Upper lobe of left lung (tissue), 6 donors: Measurements from ENCODE around the gene KLF16. TPM values are rescaled to one million over a fixed set of nuclear protein-coding genes. Genes with fewer than 3 reads are reported as not detected.

Source experiments
- ATAC-seq, 2 donors: fragments of 200-7000 bp; cut with Tn5 transposase; one replicate each; pipeline ENCODE4 v1.9.1; 2022; ENCODE audit warnings: mild to moderate bottlenecking in 2 of 2, moderate library complexity in 2 of 2; ENCODE audit not compliant: low FRiP score in 2 of 2
- DNase-seq, 2 donors: peaks; one replicate each; pipeline ENCODE4 v3.0.0-alpha.2; 2019 to 2020
- H3K27ac ChIP-seq, 4 donors: fragments of 200-600 bp; sonication (generic); one replicate each; pipeline ENCODE4 v1.5.1; 2016 to 2019
- H3K27me3 ChIP-seq, 4 donors: fragments of 200-600 bp; sonication (generic); one replicate each; pipeline ENCODE4 v1.5.1; 2017 to 2019
- H3K36me3 ChIP-seq, 4 donors: fragments of 200-600 bp; sonication (generic); one replicate each; pipeline ENCODE4 v1.5.1; 2016 to 2019
- H3K4me1 ChIP-seq, 4 donors: fragments of 200-600 bp; sonication (generic); one replicate each; pipeline ENCODE4 v1.5.1; 2018 to 2019
- H3K4me3 ChIP-seq, 4 donors: fragments of 200-600 bp; sonication (generic); one replicate each; pipeline ENCODE4 v1.5.1; 2017 to 2019; ENCODE audit warnings: mild to moderate bottlenecking in 2 of 4, moderate library complexity in 1 of 4
- H3K9me3 ChIP-seq, 4 donors: fragments of 200-600 bp; sonication (generic); one replicate each; pipeline ENCODE4 v1.5.1; 2018 to 2019
- EP300 ChIP-seq, 4 donors: sonication (generic); formaldehyde crosslinking; IDR thresholded peaks; one replicate each; pipeline ENCODE4 v1.5.1; 2017; ENCODE audit warnings: antibody characterized with exemption in 4 of 4, control low read depth in 2 of 4
- POLR2A ChIP-seq, 4 donors: fragments of 450-650 bp; IDR thresholded peaks; one replicate each; pipeline ENCODE4 v1.5.1; 2016 to 2017; ENCODE audit warnings: antibody characterized with exemption in 4 of 4, mild to moderate bottlenecking in 2 of 4
- POLR2AphosphoS5 ChIP-seq, 2 donors: sonication (generic); formaldehyde crosslinking; IDR thresholded peaks; one replicate each; pipeline ENCODE4 v1.5.1; 2017; ENCODE audit warnings: antibody characterized with exemption in 2 of 2
- WGBS, 2 donors: methylation state at CpG; one replicate each; pipeline ENCODE4 v1.1.5; 2017 to 2018; 5-methylcytosine and 5-hydroxymethylcytosine counted together
- total RNA-seq, 6 donors: library from RNA; depleted of rRNA in 4 of 6; stranded (reverse); fragments of >200 nt in 4 of 6; gene quantifications; one replicate each; pipeline versions ENCODE4 v1.1.0 to v1.2.1, GENCODE V29; 2016 to 2021
- TF ChIP-seq, protein P1 (sequence below), 6 experiments: fragments of 450-650 bp in 4 of 6; fragments of 200-600 bp in 2 of 6; sonication (generic) in 2 of 6; IDR thresholded peaks; one replicate each; pipeline ENCODE4 v1.5.1; 2016 to 2019; ENCODE audit warnings: antibody characterized with exemption in 6 of 6
- donor health status: DM: no; HTN: no; CAD: no; lungs with moderate emphysema.
- donor health status: DM: no; HTN: yes; CAD: no; lungs with severe emphysema.

The KLF16 gene
- total RNA-seq, 6 donors from 2014 or later, result 6.9 to 39.9 (median 16.4) TPM

DNA sequence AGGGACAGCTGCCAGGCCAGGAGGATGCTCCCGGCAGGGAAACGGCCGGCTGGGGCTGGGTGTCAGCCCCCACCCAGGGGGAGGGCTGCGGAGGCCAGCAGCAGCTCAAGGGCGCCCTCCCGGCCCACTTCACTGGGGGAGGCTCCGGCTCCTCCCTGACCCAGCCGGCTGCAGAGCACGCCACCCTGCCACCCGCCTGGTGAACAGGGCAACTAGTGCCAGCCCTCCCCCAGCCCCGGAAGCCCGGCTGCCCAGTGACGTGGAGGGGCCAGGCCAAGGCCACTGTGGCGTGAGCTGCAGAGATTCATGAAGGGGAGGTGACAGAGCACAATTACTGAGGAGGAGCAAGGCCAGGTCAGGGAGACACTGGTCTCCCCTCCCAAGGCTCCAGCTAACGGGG lies 29.8 kb downstream of the KLF16 start:
- H3K36me3 ChIP-seq, result peaks cover 0 to 25% (median 13%) of the 10 kb centered on the region in 4 donors
- peak overlapping the region in 2 of 4 donors; percentile 12 to 36 for H3K27ac ChIP-seq
- no peak overlapping the region for H3K4me3 ChIP-seq
- peak in 1 of 2 donors; percentile 76 for DNase-seq
- TF ChIP-seq EP300 (IDR thresholded peaks at IDR 0.05) (no peak), POLR2A (IDR thresholded peaks at IDR 0.05) (no peak), POLR2AphosphoS5 (IDR thresholded peaks at IDR 0.05) (no peak)
- TF ChIP-seq, protein P1, sequence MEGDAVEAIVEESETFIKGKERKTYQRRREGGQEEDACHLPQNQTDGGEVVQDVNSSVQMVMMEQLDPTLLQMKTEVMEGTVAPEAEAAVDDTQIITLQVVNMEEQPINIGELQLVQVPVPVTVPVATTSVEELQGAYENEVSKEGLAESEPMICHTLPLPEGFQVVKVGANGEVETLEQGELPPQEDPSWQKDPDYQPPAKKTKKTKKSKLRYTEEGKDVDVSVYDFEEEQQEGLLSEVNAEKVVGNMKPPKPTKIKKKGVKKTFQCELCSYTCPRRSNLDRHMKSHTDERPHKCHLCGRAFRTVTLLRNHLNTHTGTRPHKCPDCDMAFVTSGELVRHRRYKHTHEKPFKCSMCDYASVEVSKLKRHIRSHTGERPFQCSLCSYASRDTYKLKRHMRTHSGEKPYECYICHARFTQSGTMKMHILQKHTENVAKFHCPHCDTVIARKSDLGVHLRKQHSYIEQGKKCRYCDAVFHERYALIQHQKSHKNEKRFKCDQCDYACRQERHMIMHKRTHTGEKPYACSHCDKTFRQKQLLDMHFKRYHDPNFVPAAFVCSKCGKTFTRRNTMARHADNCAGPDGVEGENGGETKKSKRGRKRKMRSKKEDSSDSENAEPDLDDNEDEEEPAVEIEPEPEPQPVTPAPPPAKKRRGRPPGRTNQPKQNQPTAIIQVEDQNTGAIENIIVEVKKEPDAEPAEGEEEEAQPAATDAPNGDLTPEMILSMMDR (IDR thresholded peaks at IDR 0.05), result no peak
- peak in 1 of 2 donors; percentile 4 for ATAC-seq
- peaks cover 9 to 54% (median 23%) of the 10 kb centered on the region in 4 donors for H3K4me1 ChIP-seq
- WGBS, 2 donors, result 80 to 89% methylated on average over 5 to 14 of the region's 15 CpGs
- no peaks in the 10 kb centered on the region for H3K27me3 ChIP-seq
- no peaks in the 10 kb centered on the region for H3K9me3 ChIP-seq

GRCh38 chr19:1832046-1832663 lies 31.2 kb downstream of the KLF16 start:
- Histone ChIP-seq H3K27me3 (no peaks in the 10 kb centered on the region), H3K36me3 (peaks cover 0 to 38% (median 27%) of the 10 kb centered on the region in 4 donors), H3K4me1 (peaks cover 2 to 40% (median 14%) of the 10 kb centered on the region in 4 donors), H3K27ac (no peak overlapping the region), H3K9me3 (no peaks in the 10 kb centered on the region), H3K4me3 (no peak overlapping the region)
- no peak for DNase-seq
- WGBS, 2 donors, result 85 to 87% methylated on average over 18 to 26 of the region's 26 CpGs
- TF ChIP-seq POLR2A (IDR thresholded peaks at IDR 0.05), result no peak
- TF ChIP-seq POLR2AphosphoS5 (IDR thresholded peaks at IDR 0.05), result no peak
- TF ChIP-seq EP300 (IDR thresholded peaks at IDR 0.05), result no peak
- TF ChIP-seq, protein P1 (IDR thresholded peaks at IDR 0.05), result no peak
- ATAC-seq, result no peak

- peaks cover 3 to 34% (median 16%) of the 10 kb centered on the region in 4 donors for H3K4me1 ChIP-seq
- peaks cover 0 to 50% (median 32%) of the 10 kb centered on the region in 4 donors for H3K36me3 ChIP-seq
- TF ChIP-seq, protein P1 (IDR thresholded peaks at IDR 0.05), result no peak
- TF ChIP-seq POLR2A (IDR thresholded peaks at IDR 0.05) (no peak), POLR2AphosphoS5 (IDR thresholded peaks at IDR 0.05) (no peak), EP300 (IDR thresholded peaks at IDR 0.05) (no peak)
Measured at GRCh38 chr19:1830978-1831377, 32.4 kb downstream of the KLF16 start.

GRCh38 chr19:1830568-1830967 lies 32.8 kb downstream of the KLF16 start:
- peaks cover 0 to 54% (median 34%) of the 10 kb centered on the region in 4 donors for H3K36me3 ChIP-seq
- DNase-seq, result no peak
- H3K27me3 ChIP-seq, result no peaks in the 10 kb centered on the region
- H3K4me1 ChIP-seq, result peaks cover 3 to 34% (median 19%) of the 10 kb centered on the region in 4 donors
- no peak overlapping the region for H3K27ac ChIP-seq
- WGBS, 2 donors, result 87 to 88% methylated on average over 12 to 15 of the region's 15 CpGs
- ATAC-seq, result no peak
- TF ChIP-seq POLR2A (IDR thresholded peaks at IDR 0.05) (no peak), EP300 (IDR thresholded peaks at IDR 0.05) (no peak), POLR2AphosphoS5 (IDR thresholded peaks at IDR 0.05) (no peak)
- TF ChIP-seq, protein P1 (IDR thresholded peaks at IDR 0.05), result no peak
- H3K4me3 ChIP-seq, result no peak overlapping the region
- no peaks in the 10 kb centered on the region for H3K9me3 ChIP-seq

More at GRCh38 chr19:1830978-1831377, 32.4 kb downstream of the KLF16 start:
- Histone ChIP-seq H3K27me3 (no peaks in the 10 kb centered on the region), H3K27ac (no peak overlapping the region), H3K9me3 (no peaks in the 10 kb centered on the region), H3K4me3 (no peak overlapping the region)
- ATAC-seq (no peak), DNase-seq (no peak)
- 89 to 94% methylated on average over 10 to 11 of the region's 11 CpGs for whole genome bisulfite sequencing, 2 donors

- H3K36me3 ChIP-seq, result peaks cover 0 to 60% (median 39%) of the 10 kb centered on the region in 4 donors
- H3K27ac ChIP-seq, result no peak overlapping the region
- H3K4me1 ChIP-seq, result peaks cover 3 to 27% (median 19%) of the 10 kb centered on the region in 4 donors
- WGBS, 2 donors, result 94% methylated on average over 11 of the region's 11 CpGs
- ATAC-seq (no peak), DNase-seq (no peak)
- no peaks in the 10 kb centered on the region for H3K27me3 ChIP-seq
- H3K9me3 ChIP-seq, result no peaks in the 10 kb centered on the region
- no peak overlapping the region for H3K4me3 ChIP-seq
- no peak for TF ChIP-seq POLR2A (IDR thresholded peaks at IDR 0.05)
- TF ChIP-seq, protein P1 (IDR thresholded peaks at IDR 0.05), result no peak
- TF ChIP-seq EP300 (IDR thresholded peaks at IDR 0.05), result no peak
- TF ChIP-seq POLR2AphosphoS5 (IDR thresholded peaks at IDR 0.05), result no peak
Measured at GRCh38 chr19:1829958-1830357, 33.4 kb downstream of the KLF16 start.
